Colonic mucosa (tissue), 4 donors: ENCODE results near the gene PPP1R12B. TPM values are rescaled to one million over a fixed set of nuclear protein-coding genes. Genes with fewer than 3 reads are reported as not detected.

Experiments used
- DNase-seq: peaks from one replicate; pipeline ENCODE4 v3.0.0-alpha.2; 2020
- H3K27ac ChIP-seq: fragments of 200-600 bp; one replicate; pipeline ENCODE4 v1.8.0; 2021
- H3K27me3 ChIP-seq: fragments of 200-600 bp; one replicate; pipeline ENCODE4 v1.8.0; 2021
- H3K36me3 ChIP-seq: fragments of 200-600 bp; one replicate; pipeline ENCODE4 v1.8.0; 2021
- H3K4me1 ChIP-seq: fragments of 200-600 bp; one replicate; pipeline ENCODE4 v1.8.0; 2021; ENCODE audit warnings: mild to moderate bottlenecking
- H3K4me3 ChIP-seq: fragments of 200-600 bp; one replicate; pipeline ENCODE4 v1.8.0; 2021
- H3K9ac ChIP-seq, 2 donors: one replicate each; pipeline ENCODE4 v1.7.0; 2013; ENCODE audit warnings: control low read depth in 2 of 2, low read depth in 2 of 2, low read length in 2 of 2
- H3K9me3 ChIP-seq: fragments of 200-600 bp; one replicate; pipeline ENCODE4 v1.8.0; 2021
- intact Hi-C: fragments of 100-400 bp; cut with DNase I; formaldehyde crosslinking; loops from one replicate; pipeline ENCODE4 v1.14.1; 2022
- total RNA-seq, 2 donors: library from RNA; stranded (reverse); fragmentation: NEBNext Ultra II Directional in 1 of 2; extraction: Animal tissue kit (Norgen Biotek cat#: 25700) in 1 of 2; gene quantifications; one replicate each; pipeline ENCODE4 v1.2.1, GENCODE V29; 2021
- TF ChIP-seq, protein P1 (sequence below): fragments of 200-600 bp; IDR thresholded peaks from one replicate; pipeline ENCODE4 v1.8.0; 2022; ENCODE audit warnings: antibody characterized with exemption, mild to moderate bottlenecking
- donor health status: healthy.
- donor health status: DM: no; HTN: no; CAD: no.
- donor health status: DM: no; HTN: no; CAD: no.

PPP1R12B gene
- total RNA-seq, 2 donors from 2014 or later, result 41.1 to 125 TPM

DNA sequence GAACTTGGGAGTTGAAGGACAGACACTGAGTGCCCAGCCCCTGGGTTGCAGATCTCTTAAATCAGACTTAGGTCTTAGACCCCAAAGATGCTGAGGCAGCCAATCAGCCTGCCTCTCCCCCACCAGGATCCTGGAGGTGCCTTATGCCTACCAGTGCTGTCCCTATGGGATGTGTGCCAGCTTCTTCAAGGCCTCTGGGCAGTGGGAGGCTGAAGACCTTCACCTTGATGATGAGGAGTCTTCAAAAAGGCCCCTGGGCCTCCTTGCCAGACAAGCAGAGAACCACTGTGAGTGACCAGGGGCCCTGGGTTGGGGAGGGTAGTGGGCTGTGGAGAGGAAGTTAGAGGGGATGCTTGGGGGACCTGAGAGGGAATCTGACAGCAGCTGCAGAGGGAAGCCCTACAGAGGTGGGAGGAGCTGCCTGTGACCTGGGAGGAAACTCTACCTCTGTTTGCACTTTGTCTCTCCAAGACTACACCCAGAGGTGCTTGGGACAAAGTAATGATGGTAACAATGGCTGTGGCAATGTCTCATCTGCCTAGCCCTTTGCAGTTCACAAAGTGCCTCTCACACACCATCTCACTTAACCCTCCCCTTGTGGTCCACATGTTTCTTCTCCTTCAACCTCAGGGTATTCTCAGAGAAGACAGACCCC is 38.3 kb upstream of the PPP1R12B start:
- H3K36me3 ChIP-seq, result no peaks in the 10 kb centered on the region
- H3K27ac ChIP-seq, result no peak overlapping the region
- H3K9ac ChIP-seq, result no peak overlapping the region
- TF ChIP-seq, protein P1, sequence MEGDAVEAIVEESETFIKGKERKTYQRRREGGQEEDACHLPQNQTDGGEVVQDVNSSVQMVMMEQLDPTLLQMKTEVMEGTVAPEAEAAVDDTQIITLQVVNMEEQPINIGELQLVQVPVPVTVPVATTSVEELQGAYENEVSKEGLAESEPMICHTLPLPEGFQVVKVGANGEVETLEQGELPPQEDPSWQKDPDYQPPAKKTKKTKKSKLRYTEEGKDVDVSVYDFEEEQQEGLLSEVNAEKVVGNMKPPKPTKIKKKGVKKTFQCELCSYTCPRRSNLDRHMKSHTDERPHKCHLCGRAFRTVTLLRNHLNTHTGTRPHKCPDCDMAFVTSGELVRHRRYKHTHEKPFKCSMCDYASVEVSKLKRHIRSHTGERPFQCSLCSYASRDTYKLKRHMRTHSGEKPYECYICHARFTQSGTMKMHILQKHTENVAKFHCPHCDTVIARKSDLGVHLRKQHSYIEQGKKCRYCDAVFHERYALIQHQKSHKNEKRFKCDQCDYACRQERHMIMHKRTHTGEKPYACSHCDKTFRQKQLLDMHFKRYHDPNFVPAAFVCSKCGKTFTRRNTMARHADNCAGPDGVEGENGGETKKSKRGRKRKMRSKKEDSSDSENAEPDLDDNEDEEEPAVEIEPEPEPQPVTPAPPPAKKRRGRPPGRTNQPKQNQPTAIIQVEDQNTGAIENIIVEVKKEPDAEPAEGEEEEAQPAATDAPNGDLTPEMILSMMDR, result no peak
- no peaks in the 10 kb centered on the region for H3K9me3 ChIP-seq
- DNase-seq, result no peak
- intact Hi-C loops, result no loop called here
- no peaks in the 10 kb centered on the region for H3K27me3 ChIP-seq
- H3K4me3 ChIP-seq, result no peak overlapping the region
- no peaks in the 10 kb centered on the region for H3K4me1 ChIP-seq

DNA sequence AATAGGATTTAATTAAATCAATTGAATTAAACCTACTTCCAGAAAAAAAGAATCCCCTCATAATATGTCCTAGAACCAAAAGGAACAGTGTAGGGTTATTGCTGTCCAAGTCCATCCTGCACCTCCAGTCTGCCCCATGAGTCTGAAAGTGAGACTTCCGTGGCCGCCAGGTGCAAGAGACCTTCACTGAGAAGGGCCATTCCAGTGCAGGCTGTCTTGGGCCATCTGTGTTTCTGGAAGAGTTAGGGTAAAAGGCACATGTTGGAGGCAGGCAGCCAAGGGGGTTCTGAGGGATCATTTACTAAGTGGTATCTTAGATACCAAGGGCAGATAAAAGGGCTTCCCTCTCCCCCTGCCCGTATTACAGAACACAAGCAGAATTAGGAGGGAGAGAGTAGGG is 37.8 kb upstream of the PPP1R12B start:
- intact Hi-C loops, result no loop called here
- TF ChIP-seq, protein P1, result no peak
- Histone ChIP-seq H3K27me3 (no peaks in the 10 kb centered on the region), H3K36me3 (no peaks in the 10 kb centered on the region), H3K4me3 (no peak overlapping the region), H3K27ac (no peak overlapping the region), H3K9me3 (no peaks in the 10 kb centered on the region), H3K9ac (no peak overlapping the region), H3K4me1 (no peaks in the 10 kb centered on the region)
- DNase-seq, result no peak

DNA sequence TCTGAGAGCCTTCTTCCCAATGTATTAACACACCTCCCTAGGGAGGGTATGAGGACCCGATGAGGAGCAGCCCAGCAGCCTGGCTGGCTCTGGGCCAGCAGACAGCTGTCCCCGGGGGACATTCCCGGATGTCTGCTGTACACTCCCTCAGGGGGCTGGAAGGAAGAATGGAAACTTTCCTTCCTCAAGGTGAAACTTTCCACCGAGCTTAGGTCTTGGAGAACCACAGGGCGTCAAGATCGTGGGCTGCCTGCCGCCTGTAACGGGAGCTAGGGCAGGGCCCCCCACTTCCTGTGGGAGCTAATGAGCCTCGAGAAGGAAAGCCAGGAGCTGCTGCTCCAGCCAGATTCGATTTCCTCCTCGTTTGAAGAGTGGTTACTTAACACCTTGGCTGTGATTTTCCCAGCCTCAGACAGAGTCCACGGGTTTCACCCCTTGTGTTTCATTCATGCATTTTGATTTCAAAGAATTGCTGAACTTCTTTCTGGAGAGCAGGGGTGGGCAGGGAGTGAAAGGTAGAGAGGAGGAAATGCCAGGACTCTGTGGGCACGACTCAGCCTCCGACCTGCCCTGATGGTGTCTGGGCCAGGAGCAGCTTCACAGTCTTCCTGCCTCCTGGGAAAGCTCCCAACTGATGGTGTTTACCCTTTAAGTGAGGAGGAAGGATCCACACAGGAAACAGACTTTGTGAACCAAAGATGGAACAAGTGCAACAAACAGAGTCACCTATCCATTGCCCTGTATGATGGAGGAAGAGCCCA is 36.4 kb upstream of the PPP1R12B start:
- Histone ChIP-seq H3K27me3 (no peaks in the 10 kb centered on the region), H3K4me3 (no peak overlapping the region), H3K27ac (no peak overlapping the region), H3K9ac (no peak overlapping the region), H3K9me3 (no peaks in the 10 kb centered on the region), H3K36me3 (no peaks in the 10 kb centered on the region), H3K4me1 (no peaks in the 10 kb centered on the region)
- TF ChIP-seq, protein P1, result no peak
- intact Hi-C loops, result no loop called here
- DNase-seq, result no peak

DNA sequence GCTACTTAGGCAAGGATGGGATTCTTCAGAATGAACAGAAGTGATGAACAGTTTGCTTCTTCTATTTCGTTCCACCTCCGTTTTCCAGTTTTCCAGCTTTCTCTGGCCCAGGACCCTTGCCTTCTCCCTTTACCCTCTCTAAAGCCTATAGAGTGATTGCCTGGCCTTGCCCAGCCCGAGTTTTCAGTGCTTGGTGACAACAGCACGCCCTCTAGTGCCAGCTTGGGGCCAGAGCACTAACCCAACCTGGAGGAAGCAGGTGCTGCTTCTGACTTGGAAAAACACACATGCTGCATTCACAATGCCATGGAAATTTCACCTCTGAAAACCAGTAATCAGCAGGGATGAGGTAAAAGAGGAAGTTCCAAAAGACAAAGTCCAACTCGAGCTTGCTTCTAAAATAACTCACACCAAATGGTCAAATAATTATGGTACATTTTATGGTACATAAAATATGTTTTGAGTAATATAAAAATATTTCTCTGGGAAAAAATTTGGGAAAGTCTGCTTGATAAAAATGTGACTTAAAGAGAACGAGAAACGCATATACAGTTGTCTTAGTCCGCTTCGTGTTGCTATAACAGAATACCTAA is 32.8 kb upstream of the PPP1R12B start:
- intact Hi-C loops, result loop anchor here (2.0 kb wide), 1 partner anchor 127 kb away; no protein-coding TSS in a partner anchor
- Histone ChIP-seq H3K36me3 (no peaks in the 10 kb centered on the region), H3K27me3 (no peaks in the 10 kb centered on the region)

DNA sequence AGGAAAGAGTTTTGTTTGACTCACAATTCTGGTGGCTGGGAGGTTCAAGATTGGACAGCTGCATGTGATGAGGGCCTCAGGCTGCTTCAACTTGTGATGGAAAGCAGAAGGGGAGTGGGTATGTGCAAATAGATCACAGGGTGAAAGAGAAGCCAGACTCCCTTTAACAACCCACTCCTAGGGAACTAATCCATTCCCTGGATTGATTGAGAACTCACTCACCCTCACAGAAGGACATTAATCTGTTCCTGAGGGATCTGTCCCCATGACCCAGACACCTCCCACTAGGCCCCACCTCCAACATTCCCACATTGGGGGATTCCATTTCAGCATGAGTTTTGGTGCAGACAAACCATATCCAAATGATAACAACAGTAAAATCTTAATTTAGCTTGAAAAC is 32.3 kb upstream of the PPP1R12B start:
- H3K9me3 ChIP-seq, result no peaks in the 10 kb centered on the region
- intact Hi-C loops, result no loop called here
- no peaks in the 10 kb centered on the region for H3K27me3 ChIP-seq
- no peak for DNase-seq
- no peaks in the 10 kb centered on the region for H3K4me1 ChIP-seq
- TF ChIP-seq, protein P1, result no peak
- H3K36me3 ChIP-seq, result no peaks in the 10 kb centered on the region
- H3K4me3 ChIP-seq, result no peak overlapping the region
- H3K9ac ChIP-seq, result no peak overlapping the region
- H3K27ac ChIP-seq, result no peak overlapping the region

More for the DNA sequence above, 32.8 kb upstream of the PPP1R12B start:
- no peak overlapping the region for H3K27ac ChIP-seq
- no peaks in the 10 kb centered on the region for H3K4me1 ChIP-seq
- no peak overlapping the region for H3K4me3 ChIP-seq
- peak; percentile 82 for DNase-seq
- no peak overlapping the region for H3K9ac ChIP-seq
- TF ChIP-seq, protein P1, result peak; percentile 81
- no peaks in the 10 kb centered on the region for H3K9me3 ChIP-seq
